NCI-H446 treated with DMSO at 0.1 percent for 48 hours (cell line): ENCODE measurements around the gene GP1BA.

ENCODE experiments used
- DNase-seq: peaks from one replicate; lab custom pipeline; 2025; lab: John Stamatoyannopoulos, UW

Gene GP1BA

GRCh38 chr17:4974115-4974670, 42.1 kb downstream of the GP1BA start:
- DNase-seq = no peak

GRCh38 chr17:4978726-4979125, 46.6 kb downstream of the GP1BA start:
- DNase-seq = no peak

GRCh38 chr17:4980644-4981216, 48.7 kb downstream of the GP1BA start:
- no peak for DNase-seq

DNA sequence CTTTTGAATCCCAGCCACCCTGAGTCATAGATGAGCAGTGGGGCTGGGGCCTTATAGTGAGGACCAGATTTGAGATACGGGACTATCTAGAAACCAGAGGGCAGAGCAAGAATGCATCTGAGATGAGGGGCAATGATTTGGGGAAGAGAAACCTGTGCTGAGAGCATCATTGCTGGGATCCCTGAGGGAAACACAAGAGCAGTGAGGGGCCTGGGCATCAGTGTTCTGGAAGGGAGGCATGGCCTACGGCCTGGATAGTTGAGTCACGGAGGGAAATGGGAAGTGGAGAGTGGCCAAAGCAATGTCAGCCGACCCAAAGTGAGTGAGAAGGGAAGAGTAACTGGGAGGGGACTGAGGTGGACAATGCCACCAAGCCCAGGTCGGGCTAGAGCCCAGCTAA, 50.2 kb downstream of the GP1BA start:
- no peak for DNase-seq
